ENCODE data around the gene IQCH.
"Not testable (repeated sequence)": the region's sequence is repeated elsewhere in the genome, so short reads cannot be mapped to it uniquely, and the experiment has no call there.

Gene IQCH

DNA sequence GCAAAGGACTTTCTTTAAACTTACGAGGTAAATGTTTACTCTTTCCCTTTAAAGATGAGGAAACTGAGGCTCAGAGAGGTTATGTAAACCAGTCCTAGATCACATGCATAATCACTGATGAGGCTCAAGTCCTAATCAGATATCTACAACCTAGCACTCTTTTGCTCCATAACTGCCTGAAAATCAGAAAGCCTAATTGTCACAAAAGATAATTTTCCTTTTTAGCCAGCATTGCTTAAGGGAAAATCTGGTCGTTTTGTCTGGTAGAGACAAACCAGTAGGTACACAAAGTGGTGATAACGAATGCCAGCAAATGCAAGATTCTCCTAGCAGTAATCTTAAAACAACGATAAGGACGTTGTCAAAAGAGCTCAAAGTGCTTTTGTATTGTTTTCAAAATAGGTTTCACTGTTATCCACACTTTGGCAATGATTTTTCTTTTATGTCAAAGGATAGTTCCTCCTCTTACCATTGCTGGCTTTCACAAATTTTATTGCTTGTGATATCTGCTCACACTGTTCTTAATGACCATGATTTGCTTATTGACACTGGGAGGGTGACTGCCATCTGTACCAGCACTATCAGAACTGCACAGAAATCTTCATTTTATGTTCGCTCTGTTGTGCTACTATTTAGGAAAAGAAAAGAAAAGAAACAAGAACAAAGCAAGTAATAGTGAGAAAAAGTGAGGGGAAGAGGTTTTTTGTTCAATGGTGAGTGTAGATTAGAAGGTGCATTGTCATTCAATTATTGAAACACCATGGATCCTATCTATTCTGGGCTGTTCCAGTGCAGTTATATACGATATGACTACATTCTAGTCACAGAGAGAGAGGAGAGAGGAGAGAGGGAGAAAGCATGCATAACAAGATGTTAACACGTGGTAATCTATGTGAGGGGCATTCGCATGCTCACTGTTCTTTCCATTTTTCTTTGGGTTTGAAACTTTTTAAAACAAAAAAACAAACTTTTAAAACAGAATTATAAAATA, 13.7 kb downstream of the IQCH start:
- in situ Hi-C loops (cut with HindIII; ENCODE audit: low sequenced_read_pairs) = no loop called here
- no peak overlapping the region for H3K4me3 ChIP-seq (ENCODE audit: low read depth, low read length)
- TF ChIP-seq, protein P1, sequence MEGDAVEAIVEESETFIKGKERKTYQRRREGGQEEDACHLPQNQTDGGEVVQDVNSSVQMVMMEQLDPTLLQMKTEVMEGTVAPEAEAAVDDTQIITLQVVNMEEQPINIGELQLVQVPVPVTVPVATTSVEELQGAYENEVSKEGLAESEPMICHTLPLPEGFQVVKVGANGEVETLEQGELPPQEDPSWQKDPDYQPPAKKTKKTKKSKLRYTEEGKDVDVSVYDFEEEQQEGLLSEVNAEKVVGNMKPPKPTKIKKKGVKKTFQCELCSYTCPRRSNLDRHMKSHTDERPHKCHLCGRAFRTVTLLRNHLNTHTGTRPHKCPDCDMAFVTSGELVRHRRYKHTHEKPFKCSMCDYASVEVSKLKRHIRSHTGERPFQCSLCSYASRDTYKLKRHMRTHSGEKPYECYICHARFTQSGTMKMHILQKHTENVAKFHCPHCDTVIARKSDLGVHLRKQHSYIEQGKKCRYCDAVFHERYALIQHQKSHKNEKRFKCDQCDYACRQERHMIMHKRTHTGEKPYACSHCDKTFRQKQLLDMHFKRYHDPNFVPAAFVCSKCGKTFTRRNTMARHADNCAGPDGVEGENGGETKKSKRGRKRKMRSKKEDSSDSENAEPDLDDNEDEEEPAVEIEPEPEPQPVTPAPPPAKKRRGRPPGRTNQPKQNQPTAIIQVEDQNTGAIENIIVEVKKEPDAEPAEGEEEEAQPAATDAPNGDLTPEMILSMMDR (IDR thresholded peaks at IDR 0.05; ENCODE audit: low read depth, low read length, missing control alignments) = no peak
- no peak for DNase-seq (ENCODE audit: low read depth)

DNA sequence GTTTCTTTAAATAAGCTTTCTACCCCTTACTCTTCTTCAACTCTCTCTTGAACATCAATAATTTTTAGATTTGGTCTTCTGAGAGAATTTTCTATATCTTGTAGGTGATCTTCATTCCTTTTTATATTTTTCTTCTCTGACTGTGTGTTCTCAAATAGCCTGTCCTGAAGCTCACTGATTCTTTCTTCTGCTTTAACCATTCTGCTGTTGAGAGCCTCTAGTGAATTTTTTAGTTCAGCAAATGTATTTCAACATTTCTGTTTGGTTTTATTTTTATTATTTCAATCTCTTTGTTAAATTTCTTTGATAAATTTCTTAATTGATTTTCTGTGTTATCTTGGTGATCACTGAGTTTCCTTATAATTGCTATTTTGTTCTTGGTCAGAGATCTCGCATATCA, 19.6 kb downstream of the IQCH start:
- in situ Hi-C loops (cut with HindIII; ENCODE audit: low sequenced_read_pairs) = no loop called here
- TF ChIP-seq, protein P1 (IDR thresholded peaks at IDR 0.05; ENCODE audit: low read depth, low read length, missing control alignments) = no peak
- no peak for DNase-seq (ENCODE audit: low read depth)
- H3K4me3 ChIP-seq (ENCODE audit: low read depth, low read length) = no peak overlapping the region

DNA sequence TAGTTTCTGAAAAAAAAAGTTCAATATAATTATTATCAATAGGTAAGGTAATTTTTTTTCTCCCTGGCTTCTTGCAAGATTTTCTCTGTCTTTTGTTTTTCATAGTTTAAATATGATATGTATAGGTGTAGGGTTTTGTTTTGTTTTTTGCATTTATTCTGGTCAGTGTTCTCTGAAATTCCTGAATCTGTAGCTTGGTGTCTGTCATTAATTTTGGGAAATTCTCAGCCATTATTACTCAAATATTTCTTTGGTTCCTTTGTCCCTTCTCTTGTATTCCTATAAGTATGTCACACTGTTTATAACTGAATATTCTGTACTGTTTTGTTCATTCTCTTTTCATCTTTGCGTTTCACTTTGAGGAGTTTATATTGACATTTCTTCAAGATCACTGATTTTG, 22.1 kb downstream of the IQCH start:
- TF ChIP-seq, protein P1 (IDR thresholded peaks at IDR 0.05; ENCODE audit: low read depth, low read length, missing control alignments) = no peak
- no peak for DNase-seq (ENCODE audit: low read depth)
- in situ Hi-C loops (cut with HindIII; ENCODE audit: low sequenced_read_pairs) = no loop called here
- no peak overlapping the region for H3K4me3 ChIP-seq (ENCODE audit: low read depth, low read length)

DNA sequence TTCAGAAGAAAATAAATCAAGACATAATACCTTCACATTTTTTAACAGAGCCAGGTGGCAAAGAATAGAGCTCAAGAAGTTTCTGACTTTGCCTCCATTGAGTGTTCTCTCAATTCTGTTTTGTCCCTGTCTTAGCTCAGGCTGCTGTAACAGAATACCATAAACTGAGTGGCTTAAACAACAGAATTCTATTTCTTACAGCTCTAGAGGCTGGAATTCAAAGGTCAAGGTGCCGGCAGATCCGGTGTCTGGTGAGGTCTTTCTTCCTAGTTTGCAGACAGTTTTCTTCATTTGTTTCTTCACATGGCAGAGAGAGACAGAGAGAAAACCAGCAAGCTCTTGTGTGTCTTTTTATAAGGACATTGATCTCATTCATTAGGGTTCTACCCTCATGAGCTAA, 25.6 kb downstream of the IQCH start:
- DNase-seq (ENCODE audit: low read depth) = no peak
- TF ChIP-seq, protein P1 (IDR thresholded peaks at IDR 0.05; ENCODE audit: low read depth, low read length, missing control alignments) = no peak
- no peak overlapping the region for H3K4me3 ChIP-seq (ENCODE audit: low read depth, low read length)
- in situ Hi-C loops (cut with HindIII; ENCODE audit: low sequenced_read_pairs) = no loop called here

DNA sequence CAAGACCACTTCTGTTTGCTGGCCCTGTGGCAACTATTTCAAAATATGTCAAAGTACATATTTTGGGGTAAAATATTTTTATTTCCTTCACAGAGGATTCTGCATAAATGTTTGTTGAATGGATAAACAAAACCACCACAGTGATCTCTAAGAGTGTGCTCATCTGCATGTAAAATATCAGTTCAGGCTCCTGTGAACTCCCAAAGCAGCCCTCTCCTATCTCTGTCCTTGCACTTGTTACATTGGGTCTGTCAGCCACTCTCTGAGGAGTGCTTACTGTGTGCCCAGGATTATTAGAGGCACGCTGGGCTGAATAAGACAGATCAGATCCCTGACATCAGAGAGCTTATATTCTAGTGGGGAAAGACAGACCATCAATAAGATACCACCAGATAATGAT, 27.1 kb downstream of the IQCH start:
- TF ChIP-seq, protein P1 (IDR thresholded peaks at IDR 0.05; ENCODE audit: low read depth, low read length, missing control alignments) = no peak
- DNase-seq (ENCODE audit: low read depth) = no peak
- in situ Hi-C loops (cut with HindIII; ENCODE audit: low sequenced_read_pairs) = no loop called here
- no peak overlapping the region for H3K4me3 ChIP-seq (ENCODE audit: low read depth, low read length)

DNA sequence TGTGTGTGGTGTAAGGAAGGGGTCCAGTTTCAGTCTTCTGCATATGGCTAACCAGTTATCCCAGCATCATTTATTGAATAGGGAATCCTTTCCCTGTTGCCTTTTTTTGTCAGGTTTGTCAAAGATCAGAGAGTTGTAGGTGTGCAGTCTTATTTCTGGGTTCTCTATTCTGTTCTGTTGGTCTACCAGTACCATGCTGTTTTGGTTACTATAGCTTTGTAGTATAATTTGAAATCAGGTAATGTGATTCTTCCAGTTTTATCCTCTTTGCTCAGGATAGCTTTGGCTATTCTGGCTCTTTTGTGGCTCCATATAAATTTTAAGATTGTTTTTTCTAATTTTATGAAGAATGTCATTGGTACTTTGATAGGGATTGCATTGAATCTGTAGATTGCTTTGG, 31.0 kb downstream of the IQCH start:
- DNase-seq (ENCODE audit: low read depth); in situ Hi-C loops (cut with HindIII; ENCODE audit: low sequenced_read_pairs); H3K4me3 ChIP-seq (ENCODE audit: low read depth, low read length): not testable (repeated sequence)

DNA sequence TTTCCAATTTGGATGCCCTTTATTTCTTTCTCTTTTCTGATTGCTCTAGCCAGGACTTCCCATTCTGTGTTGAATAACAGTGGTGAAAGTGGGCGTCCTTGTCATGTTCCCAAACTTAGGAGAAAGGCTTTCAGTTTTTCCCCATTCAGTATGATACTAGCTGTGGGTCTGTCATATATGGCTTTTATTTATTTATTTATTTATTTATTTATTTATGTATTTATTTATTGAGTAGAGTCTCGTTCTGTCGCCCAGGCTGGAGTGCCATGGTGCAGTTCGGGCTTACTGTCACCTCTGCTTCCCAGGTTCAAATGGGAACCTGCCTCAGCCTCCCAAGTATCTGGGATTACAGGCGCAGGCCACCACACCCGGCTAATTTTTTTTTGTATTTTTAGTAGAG, 31.8 kb downstream of the IQCH start:
- in situ Hi-C loops (cut with HindIII; ENCODE audit: low sequenced_read_pairs); DNase-seq (ENCODE audit: low read depth); H3K4me3 ChIP-seq (ENCODE audit: low read depth, low read length): not testable (repeated sequence)
